GM19351 (cell line): ENCODE results near the gene PODXL2.
"Not testable (repeated sequence)": the region's sequence is repeated elsewhere in the genome, so short reads cannot be mapped to it uniquely, and the experiment has no call there.

ENCODE experiments used
- ATAC-seq: cut with Tn5 transposase; IDR thresholded peaks from one replicate; pipeline ENCODE4 v1.9.1; 2021; ENCODE audit warnings: mild to moderate bottlenecking, moderate library complexity; ENCODE audit not compliant: unreplicated experiment

PODXL2 gene

DNA sequence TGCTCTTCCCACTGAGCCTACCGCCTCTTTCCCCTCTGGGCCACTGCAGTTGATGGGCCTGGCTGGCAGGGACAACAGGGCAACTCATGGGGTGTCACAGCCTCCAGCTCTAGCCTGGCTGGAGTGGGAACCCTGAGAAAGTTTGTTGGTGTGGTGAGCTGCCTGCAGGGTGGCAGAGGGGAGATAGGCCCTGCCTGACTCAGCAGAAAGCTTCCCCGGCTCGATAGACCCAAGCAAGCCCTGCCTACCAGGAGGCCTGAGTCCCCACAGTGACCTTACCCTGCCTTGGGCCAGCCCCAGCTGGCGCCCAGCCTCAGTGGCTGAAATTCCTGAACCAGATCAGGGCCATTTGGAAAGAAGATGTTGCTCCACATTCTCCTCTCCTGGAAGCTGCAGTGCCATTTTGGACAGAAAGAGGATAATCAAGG is 73.2 kb downstream of the PODXL2 start:
- no peak for ATAC-seq

DNA sequence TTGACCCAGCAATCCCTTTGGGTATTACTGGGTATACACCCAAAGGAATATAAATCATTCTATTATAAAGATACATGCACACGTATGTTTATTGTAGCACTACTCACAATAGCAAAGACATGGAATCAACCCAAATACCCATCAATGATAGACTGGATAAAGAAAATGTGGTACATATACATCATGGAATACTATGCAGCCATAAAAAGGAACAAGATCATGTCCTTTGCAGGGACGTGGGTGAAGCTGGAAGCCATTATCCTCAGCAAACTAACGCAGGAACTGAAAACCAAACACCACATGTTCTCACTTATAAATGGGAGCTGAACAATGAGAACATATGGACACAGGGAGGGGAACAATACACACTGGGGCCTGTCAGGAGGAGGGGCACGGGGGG is 75.9 kb downstream of the PODXL2 start:
- not testable (repeated sequence) for ATAC-seq

DNA sequence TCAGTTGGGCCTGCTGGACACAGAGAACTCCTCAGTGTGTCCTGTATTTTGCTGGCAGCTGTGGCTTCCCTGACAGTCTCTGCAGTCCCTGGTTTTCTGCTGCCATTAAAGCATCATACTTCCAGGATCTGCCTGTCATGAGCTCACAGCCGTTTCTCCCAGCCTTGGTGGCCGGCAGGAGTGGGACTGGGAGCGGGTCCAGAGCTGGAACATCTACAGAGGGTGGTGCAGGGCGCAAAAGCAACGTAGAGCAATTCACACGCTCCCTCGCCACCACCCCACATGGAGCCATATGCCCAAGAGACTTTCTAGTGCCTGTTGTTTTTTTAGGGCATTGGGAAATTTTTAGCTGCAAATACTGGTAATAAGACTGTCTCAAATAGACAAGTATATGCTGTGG is 77.3 kb downstream of the PODXL2 start:
- ATAC-seq: no peak

- ATAC-seq: no peak
These were observed 77.9 kb downstream of the PODXL2 start for GRCh38 chr3:127706785-127707351.

DNA sequence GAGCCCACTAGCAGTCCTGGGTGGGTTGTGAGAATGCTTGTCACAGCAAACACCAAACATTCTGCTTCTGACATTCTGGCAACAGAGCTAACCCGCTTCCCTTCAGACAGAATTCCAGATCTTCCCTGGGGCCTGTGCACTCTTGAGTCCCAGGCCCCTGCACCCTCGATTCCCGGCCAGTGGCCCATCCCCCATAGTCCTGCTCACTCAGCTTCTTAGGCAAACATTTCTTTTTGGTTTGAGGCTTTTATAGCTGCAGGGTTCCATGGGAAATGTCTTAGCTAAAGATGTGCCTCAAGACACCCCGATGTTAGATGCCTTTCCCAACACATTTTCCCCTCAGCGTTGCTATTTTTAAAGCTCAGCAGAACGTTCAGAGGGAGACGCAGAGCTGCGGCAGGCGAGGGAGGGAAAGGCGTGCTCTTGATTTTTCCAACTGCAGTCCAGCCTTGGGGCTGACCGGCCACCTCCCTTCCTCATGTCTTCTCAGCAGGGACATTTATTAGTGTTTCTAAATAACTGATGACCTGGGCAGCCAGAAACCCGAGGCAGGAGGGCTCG is 78.9 kb downstream of the PODXL2 start:
- ATAC-seq: no peak

DNA sequence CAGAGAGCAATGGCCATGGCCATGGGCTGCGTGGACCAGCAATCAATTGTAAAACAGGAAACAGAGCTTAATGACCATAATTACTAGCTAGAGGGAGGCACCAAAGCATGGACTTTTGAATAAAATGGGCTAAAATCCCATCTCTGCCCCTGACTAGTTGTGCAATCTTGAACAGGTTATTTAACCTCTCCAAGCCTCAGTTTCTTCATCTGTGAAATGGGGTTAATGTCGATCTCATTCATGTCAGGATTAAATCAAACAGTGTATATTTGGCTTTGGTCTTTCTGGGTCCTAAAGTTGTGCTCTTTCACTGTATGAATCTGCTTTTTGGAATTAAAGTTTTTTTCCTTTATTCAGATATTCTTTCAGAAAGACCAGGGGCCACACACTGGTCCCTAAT is 79.9 kb downstream of the PODXL2 start:
- ATAC-seq: no peak

DNA sequence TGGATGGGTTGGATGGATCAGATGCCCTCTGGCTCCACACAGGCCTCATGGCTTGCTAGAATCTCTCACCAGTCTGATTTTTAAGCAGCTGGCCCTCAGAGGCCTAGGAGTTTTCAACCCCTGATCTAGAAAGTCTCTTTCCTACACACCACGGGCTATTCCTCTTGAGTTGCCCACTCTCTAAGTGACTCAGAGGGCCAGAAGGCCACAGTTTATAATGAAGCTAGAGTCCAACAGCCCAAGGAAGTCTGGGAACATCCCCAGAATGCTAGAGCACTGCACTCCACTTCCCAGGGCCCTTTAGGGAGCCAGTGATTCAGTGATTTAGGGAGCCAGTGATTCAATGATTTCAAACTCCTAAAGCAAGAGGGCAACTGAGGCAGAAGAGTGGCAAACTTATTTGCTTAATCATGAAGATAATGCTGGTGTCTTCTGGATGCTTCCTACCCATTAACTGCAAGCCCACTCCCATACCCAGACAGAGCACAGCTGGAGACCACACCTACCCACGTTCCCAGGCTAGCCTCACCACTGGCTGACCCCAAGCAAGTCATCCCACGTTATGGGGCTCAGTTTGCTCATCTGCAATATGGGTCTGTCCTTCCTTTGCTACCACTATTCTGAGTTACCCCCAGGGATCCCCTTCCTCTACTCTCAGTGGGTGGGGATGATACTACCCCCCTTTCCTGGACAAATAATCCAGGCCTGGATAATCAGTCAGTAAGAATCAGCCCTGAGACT is 80.5 kb downstream of the PODXL2 start:
- no peak for ATAC-seq

- ATAC-seq: no peak
These were observed 81.4 kb downstream of the PODXL2 start for GRCh38 chr3:127710155-127710941.

GRCh38 chr3:127711021-127711695 is 82.2 kb downstream of the PODXL2 start:
- ATAC-seq: no peak

DNA sequence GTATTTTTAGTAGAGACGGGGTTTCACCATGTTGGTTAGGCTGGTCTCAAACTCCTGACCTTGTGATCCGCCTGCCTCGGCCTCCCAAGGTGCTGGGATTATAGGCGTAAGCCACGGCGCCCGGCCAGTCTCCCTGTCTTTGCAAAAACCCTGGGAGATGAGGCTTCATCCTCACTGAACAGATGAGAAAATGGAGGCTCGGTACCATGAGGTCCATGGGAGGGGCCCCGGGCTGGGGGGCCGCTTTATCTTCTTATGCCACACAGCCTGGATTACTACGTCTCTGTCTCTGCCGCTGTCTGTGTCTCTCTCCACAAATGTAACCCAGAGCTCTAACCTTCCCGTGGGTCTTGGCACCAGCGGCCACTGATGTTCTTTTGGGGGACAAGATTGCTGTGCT is 82.9 kb downstream of the PODXL2 start:
- ATAC-seq: no peak

DNA sequence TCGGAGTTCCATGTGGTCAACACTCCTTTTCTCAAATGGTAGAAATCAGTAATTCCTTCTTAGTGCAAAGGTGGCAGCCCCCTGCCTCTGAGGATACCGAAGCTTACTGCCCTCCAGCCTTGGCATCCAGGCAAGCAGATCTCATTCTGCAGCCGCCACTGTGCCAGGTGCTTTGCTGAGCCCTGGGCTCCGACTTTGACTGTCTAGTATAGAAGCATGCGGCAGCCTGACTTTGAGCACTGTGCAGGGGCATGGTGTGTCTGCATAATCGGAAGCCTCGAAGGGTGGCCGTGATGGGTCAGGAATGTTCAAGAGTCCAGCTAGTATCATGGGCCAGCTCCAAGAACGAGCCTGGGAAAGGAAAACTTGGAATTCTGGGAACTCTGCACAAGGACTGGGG is 83.5 kb downstream of the PODXL2 start:
- ATAC-seq: no peak

GRCh38 chr3:127712881-127713771 is 84.1 kb downstream of the PODXL2 start:
- ATAC-seq: no peak

GRCh38 chr3:127714125-127714571 is 85.2 kb downstream of the PODXL2 start:
- no peak for ATAC-seq

GRCh38 chr3:127714866-127715265 is 85.9 kb downstream of the PODXL2 start:
- no peak for ATAC-seq

DNA sequence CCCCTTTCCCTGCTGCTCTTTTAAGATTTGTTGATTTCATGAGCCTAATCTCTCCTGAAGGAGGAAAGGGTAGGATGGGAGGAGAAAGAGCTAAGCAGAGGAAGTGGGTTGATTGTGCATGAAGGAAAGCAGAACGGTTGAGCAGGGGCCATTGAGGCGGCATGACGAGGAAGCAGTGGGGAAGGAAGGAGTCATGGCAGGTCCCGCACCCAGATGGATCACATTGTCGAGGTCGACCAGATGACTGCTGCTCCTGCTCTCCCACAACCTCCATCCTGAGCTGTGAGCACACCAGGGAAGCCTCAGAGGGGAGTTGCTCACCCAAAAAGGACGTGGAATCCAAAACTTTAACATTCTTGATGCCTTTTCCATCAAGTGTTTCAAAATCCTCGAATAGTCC is 86.5 kb downstream of the PODXL2 start:
- no peak for ATAC-seq

DNA sequence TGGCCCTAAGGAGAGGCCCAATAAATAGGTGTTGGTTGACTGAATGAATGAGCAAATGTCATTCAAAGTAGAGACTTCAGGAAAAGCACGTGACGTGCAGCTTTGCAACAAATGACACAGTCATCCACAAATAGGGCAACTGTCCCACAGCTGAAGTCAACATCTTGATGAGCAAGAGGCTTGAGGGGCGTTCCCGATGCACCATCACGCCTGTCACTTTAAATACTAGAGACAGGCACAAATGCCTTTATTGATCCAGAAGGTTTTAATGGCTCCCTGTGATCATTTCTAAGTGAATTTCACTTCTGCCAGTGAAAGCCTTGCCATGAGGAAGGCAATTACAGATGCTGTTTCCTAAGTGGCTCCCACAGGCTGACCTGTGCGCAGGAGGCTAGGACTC is 87.4 kb downstream of the PODXL2 start:
- no peak for ATAC-seq

DNA sequence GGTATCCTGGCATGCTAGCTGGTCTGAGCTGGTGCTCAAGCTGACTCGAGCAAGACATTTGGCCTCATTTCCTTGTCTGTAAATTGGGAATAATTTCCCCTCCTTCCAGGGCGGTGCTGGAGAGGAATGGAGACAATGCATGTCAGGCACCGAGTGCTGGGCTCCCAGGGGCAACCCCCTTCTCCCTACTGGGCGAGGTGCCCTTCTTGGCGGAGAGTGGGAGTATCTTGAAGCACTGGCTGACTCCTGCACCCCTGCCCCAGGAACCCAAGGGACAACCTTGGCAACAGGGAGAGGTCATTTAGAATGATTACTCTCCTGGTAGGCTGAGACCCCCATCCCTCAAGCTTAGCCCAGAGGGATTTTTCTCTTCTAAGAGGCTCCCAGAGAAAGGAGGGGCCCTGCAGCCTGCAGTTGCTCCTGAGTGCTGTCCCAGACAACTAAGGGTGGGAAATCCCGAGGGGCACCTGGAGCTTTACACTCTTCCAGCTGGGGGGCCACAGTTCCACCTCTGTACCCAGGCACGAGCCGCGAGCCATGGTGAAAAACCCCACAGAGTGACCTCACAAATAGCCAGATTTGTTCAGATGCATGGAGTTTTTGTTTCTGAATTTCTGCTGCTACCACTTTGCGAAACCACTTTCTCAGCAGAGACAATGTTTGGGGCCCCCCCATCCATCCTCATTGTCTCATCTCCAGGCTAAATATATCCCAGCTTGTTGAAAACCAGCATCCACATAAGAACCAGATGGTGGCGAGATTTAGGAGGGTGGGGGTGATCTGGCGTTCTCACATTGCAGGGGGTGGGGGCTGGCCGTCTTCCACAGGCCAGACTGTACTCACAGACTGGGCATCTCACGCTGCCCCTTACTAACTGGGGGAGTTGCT is 88.6 kb downstream of the PODXL2 start:
- ATAC-seq: no peak

- no peak for ATAC-seq
These were observed 89.4 kb downstream of the PODXL2 start for GRCh38 chr3:127718245-127718915.

GRCh38 chr3:127718916-127719290 is 89.9 kb downstream of the PODXL2 start:
- ATAC-seq: no peak
